Left ventricle myocardium inferior (tissue), 1 donor: Measurements from ENCODE around the gene FAM107B. TPM values are rescaled to one million over a fixed set of nuclear protein-coding genes. Genes with fewer than 3 reads are reported as not detected.
"Not testable (repeated sequence)": the region's sequence is repeated elsewhere in the genome, so short reads cannot be mapped to it uniquely, and the experiment has no call there.

Experiments
- DNase-seq: peaks from one replicate; pipeline ENCODE4 v3.0.0-alpha.2; 2020
- H3K27ac ChIP-seq: fragments of 200-600 bp; replicated peaks from 2 replicates; pipeline ENCODE4 v1.8.0; 2021
- H3K27me3 ChIP-seq: fragments of 200-600 bp; 2 replicates; pipeline ENCODE4 v1.8.0; 2021; ENCODE audit warnings: low read depth
- H3K36me3 ChIP-seq: fragments of 200-600 bp; 2 replicates; pipeline ENCODE4 v1.8.0; 2021
- H3K4me1 ChIP-seq: fragments of 200-600 bp; 2 replicates; pipeline ENCODE4 v1.8.0; 2021
- H3K4me3 ChIP-seq: fragments of 200-600 bp; 2 replicates; pipeline ENCODE4 v1.8.0; 2021; ENCODE audit warnings: mild to moderate bottlenecking, moderate library complexity
- H3K9me3 ChIP-seq: fragments of 200-600 bp; replicated peaks from 2 replicates; pipeline ENCODE4 v1.8.0; 2021
- CTCF ChIP-seq: fragments of 200-600 bp; IDR thresholded peaks from 2 replicates; pipeline ENCODE4 v1.8.0; 2021; ENCODE audit warnings: antibody characterized with exemption, mild to moderate bottlenecking, borderline replicate concordance
- intact Hi-C: fragments of 100-400 bp; cut with micrococcal nuclease; formaldehyde crosslinking; loops from one replicate; pipeline ENCODE4 v1.11.0; 2022
- total RNA-seq: library from RNA; stranded (reverse); fragmentation: NEBNext Ultra II Directional; extraction: Animal tissue kit (Norgen Biotek cat#: 25700); gene quantifications from one replicate; pipeline ENCODE4 v1.2.1, GENCODE V29; 2021
- donor health status: DM: no; HTN: yes; CAD: no; lungs with severe emphysema.

The FAM107B gene
- total RNA-seq, 1 donor from 2014 or later, result 4.7 TPM

GRCh38 chr10:14595526-14596182 lies 179.0 kb downstream of the FAM107B start:
- no peaks in the 10 kb centered on the region for H3K27me3 ChIP-seq
- H3K9me3 ChIP-seq, result no peaks in the 10 kb centered on the region
- H3K4me3 ChIP-seq, result no peak overlapping the region
- H3K4me1 ChIP-seq, result peaks cover 4% of the 10 kb centered on the region
- intact Hi-C loops, result no loop called here
- no peaks in the 10 kb centered on the region for H3K36me3 ChIP-seq
- no peak overlapping the region for H3K27ac ChIP-seq
- no peak for TF ChIP-seq CTCF
- no peak for DNase-seq

- Histone ChIP-seq H3K27ac (no peak overlapping the region), H3K9me3 (no peaks in the 10 kb centered on the region), H3K4me3 (no peak overlapping the region), H3K27me3 (no peaks in the 10 kb centered on the region), H3K36me3 (no peaks in the 10 kb centered on the region), H3K4me1 (peaks cover 4% of the 10 kb centered on the region)
- no peak for TF ChIP-seq CTCF
- no peak for DNase-seq
- intact Hi-C loops, result no loop called here
Measured at GRCh38 chr10:14594878-14595525, 179.7 kb downstream of the FAM107B start.

- Histone ChIP-seq H3K4me1 (peaks cover 4% of the 10 kb centered on the region), H3K9me3 (no peaks in the 10 kb centered on the region), H3K27ac (no peak overlapping the region), H3K4me3 (no peak overlapping the region), H3K27me3 (no peaks in the 10 kb centered on the region), H3K36me3 (no peaks in the 10 kb centered on the region)
- intact Hi-C loops, result no loop called here
- no peak for TF ChIP-seq CTCF
- DNase-seq, result no peak
Measured at GRCh38 chr10:14593806-14594205, 180.9 kb downstream of the FAM107B start.

GRCh38 chr10:14592566-14592965 lies 182.1 kb downstream of the FAM107B start:
- TF ChIP-seq CTCF, result no peak
- Histone ChIP-seq H3K27me3 (no peaks in the 10 kb centered on the region), H3K4me1 (peaks cover 10% of the 10 kb centered on the region), H3K27ac (no peak overlapping the region), H3K4me3 (no peak overlapping the region), H3K9me3 (no peaks in the 10 kb centered on the region), H3K36me3 (no peaks in the 10 kb centered on the region)
- intact Hi-C loops, result no loop called here
- DNase-seq, result no peak

GRCh38 chr10:14592026-14592425 lies 182.7 kb downstream of the FAM107B start:
- Histone ChIP-seq H3K4me1 (peaks cover 10% of the 10 kb centered on the region), H3K27ac (no peak overlapping the region), H3K27me3 (no peaks in the 10 kb centered on the region), H3K4me3 (no peak overlapping the region), H3K36me3 (no peaks in the 10 kb centered on the region), H3K9me3 (no peaks in the 10 kb centered on the region)
- no peak for TF ChIP-seq CTCF
- no peak for DNase-seq
- intact Hi-C loops, result no loop called here

GRCh38 chr10:14588938-14589294 lies 185.8 kb downstream of the FAM107B start:
- DNase-seq, intact Hi-C loops, H3K27ac ChIP-seq, H3K27me3 ChIP-seq, H3K4me3 ChIP-seq, H3K9me3 ChIP-seq, H3K36me3 ChIP-seq: not testable (repeated sequence)
- H3K4me1 ChIP-seq, result peaks cover 10% of the 10 kb centered on the region
